CD4-positive, alpha-beta T cell treated with Interleukin-6 for 4 hours (primary cell): ENCODE data around the gene TCEA2.

Source experiments
- DNase-seq: peaks from one replicate; pipeline ENCODE4 v3.0.0-alpha.2; 2020; ENCODE audit warnings: mixed read lengths

Gene TCEA2

DNA sequence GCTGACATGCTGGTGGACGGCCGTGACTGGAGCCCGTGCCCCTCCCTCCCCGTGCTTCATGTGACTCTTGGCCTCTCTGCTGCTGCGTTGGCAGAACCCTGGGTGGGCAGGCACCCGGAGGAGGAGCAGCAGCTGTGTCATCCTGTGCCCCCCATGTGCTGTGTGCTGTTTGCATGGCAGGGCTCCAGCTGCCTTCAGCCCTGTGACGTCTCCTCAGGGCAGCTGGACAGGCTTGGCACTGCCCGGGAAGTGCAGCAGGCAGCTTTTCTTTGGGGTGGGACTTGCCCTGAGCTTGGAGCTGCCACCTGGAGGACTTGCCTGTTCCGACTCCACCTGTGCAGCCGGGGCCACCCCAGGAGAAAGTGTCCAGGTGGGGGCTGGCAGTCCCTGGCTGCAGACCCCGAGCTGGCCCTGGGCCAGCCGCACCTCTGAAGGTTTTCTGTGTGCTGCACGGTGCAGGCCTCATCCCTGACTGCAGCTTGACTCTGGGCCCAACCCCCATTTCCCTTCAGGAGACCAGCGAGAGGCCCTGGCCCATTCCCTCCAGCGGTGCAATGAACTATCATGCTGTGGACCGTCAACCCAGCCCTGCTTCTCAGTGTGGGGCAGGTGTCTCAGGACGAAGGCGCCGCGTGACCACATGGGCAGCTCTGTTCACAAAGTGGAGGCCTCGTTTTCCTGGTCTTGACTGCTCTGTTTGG, 36.2 kb downstream of the TCEA2 start:
- no peak for DNase-seq

DNA sequence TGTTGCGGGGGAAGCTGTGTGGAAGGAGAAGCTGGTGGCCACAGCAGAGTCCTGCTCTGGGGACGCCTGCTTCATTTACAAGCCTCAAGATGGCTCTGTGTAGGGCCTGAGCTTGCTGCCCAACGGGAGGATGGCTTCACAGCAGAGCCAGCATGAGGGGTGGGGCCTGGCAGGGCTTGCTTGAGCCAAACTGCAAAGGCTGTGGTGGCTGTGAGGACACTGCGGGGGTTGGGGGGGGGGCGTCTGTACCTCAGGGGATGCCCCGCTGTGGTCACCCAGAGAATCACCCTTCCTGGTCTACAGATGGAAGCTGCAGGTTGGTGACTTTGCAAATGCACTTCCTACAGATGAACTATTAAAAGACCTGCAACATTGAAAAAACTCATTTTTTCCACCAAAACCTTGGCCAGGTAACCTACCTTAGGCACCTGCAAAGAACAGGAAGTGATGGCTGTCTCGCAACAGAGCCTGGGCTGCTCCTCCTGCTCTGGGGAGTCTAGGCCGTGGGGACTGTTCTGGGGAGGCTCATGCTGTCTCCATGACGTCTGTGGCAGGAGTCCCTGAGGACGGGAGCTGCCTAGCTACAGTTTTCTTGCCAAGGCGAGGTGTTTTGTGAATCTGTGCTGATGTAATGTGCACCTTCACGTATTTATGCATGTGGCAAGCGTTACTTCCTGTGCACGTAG, 37.0 kb downstream of the TCEA2 start:
- no peak for DNase-seq

DNA sequence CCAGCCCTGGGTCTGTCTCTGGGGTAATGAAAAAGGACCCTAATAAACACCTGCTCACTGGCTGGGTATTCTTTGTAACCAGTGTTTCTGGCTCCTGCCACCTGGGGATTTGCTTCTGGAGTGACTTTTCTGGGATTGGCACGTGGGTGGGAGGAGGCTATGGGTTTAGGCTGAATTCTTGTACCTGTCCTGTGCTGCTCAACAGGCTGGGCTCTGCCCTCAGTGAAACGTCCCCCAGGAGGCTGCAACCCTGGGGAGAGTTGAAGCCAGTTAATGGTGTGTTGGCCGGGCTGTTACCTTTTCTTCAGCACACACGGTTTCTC, 37.5 kb downstream of the TCEA2 start:
- no peak for DNase-seq

DNA sequence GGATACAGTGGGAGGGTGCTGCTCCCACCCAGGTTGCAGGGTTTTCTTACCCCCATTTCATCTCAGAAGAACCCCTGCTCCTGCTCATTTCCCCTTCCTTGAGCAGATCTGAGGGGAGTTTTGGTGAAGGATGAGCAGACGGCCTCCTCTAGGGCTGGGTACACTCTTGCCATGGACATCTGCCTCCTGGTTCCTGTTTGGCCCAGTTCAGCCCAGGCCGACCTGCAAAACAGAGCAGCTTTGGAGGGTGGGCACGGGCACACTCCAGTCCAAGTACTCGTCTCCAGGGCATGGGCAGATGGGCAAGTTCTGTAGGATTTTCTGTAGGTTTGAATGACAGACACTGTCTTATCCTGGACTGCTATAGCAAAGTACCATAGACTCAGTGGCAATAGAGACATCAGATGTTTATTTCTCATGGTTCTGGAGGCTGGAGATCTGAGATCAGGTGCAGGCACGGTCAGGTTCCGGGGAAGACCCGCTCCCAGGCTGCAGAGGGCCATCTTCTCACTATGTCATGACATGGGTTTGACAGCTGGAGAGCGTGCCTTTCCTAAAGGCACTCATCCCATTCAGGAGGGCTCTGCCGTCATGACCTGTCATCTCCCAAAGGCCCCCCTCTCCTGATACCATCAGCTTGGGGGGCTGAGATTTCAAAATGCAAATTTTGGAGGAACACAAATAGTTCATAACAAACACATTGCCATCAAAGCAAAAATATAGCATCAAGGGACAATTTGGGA, 38.1 kb downstream of the TCEA2 start:
- DNase-seq: no peak

DNA sequence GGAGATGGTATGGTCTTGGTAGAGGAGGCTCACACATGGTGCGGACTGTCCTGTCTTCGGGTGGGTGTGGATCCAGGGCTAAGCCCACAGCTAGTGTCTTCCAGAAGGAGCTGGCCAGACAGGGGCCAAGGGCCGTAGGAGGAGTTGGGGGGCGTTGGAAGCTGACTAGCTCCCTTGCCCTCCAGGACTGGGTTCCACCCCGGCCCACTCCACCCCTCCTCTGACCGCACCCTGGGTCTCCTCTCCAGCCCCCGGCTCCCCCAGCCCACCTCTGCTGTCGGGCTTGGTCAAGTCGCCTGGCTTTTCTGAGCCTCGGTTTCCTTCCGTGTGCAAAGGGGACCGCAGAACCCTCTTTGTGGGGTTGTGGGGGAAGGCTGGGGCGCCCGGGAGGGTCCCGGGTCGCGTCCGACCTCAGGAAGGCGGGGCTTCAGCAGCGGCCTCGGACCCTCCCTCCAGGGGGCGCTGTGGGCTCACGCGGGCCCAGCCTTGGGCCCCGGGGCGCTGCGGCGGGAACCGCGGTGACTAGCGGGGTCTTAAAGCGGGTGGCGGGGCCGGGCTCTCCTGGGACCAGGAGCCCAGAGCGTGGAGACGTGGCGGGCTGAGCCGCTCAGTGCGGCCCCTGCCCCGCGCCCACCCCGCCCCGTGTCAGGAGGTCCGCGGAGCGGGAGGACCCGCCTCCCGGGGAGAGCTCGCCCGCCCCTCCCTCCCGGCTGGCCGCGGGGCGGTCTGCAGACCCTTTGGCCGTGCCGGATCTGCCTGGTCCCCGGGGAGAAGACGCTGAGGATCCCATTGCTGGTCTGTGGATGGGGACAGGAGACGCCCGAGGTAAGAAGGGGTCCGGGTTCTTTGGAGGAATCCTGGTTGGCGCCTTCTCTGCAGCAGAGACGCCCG, 39.0 kb downstream of the TCEA2 start:
- peak; percentile 75 for DNase-seq

DNA sequence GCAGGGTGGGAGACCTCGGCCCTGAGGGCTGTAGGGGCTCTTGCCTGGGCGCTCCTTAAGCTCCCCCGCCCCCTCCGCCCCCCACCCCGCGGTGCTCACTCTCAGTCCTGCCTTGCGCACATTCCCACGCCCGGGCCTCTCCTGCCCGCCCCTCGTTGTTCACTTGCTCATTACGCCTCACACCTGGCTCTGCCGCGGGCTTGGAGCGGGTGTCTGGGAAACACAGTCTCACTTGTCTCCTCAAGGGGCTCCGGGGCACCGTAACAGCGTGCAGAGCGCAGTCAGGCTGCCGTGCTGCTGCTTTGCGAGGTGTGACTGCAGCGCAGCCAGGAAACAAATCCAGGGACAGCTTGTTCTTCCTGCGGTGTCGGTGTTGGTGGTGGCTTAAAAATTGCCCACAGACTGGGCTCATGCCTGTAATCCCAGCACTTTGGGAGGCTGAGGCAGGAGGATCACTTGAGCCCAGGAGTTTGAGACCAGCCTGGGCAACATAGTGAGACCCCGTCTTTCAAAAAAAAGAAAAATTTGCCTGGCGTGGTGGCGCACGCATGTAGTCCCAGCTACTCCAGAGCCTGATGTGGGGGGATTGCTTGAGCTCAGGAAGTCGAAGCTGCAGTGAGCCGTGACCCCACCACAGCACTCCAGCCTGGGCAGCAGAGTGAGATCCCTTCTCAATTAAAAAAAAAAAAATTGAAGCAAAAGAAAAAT, 39.8 kb downstream of the TCEA2 start:
- no peak for DNase-seq

DNA sequence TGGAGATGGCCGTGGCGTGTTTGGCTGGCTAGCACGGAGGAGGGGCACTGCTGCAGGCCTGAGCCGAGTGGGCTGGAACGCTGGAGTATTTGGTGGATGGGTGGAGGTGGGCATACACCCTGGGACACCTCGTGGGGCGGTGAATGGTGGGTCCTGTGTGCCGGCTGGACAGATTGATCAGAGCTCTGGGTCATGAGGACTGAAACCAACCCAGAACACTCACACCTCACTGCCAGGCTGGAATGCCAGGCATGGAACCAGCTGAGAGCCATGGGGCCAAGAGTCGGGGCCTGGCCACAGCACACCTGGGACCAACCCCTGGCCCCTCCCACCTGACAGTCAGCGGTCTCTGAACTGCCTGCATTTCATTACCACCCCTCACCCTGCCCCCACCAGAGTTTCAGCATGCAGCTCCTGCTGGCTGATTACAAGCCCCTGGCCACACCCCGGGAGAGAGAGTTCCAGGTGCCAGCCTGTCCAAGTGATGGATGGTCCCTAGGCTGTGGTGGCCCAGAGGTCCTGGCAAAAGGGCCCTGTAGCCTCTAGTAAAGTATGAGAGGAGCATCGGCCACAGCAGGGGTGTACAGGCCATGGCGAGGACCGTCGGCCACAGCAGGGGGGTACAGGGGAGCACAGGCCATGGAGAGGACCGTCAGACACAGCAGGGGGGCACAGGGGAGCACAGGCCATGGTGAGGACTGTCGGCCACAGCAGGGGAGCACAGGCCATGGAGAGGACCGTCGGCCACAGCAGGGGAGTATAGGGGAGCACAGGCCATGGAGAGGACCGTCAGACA, 41.1 kb downstream of the TCEA2 start:
- no peak for DNase-seq

DNA sequence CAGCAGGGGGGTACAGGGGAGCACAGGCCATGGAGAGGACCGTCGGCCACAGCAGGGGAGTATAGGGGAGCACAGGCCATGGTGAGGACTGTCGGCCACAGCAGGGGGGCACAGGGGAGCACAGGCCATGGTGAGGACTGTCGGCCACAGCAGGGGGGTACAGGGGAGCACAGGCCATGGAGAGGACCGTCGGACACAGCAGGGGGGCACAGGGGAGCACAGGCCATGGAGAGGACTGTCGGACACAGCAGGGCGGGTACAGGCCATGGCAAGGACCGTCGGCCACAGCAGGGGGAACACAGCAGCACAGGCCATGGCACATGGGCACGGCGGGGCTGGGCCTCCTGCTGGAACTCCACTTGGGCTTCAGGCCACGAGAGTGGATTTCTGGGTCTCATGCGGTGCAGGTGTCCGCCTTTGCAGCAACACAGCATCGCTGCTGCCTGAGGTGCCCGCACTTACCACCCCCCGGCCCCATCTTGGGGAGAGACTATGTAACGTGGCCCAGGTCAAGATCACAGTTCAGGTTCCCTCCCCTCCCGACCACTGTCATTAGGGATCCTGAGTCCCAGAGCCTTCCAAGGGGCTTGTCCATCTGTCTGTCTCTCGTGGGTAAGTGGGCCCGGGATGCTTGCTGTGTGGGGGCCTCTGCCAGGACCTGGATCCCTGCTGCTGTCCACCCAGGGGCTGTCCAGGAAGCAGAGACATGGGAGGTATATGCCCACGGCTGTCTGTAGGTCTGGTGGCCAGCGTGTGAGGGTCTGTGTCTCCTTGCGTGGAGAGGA, 41.9 kb downstream of the TCEA2 start:
- no peak for DNase-seq

DNA sequence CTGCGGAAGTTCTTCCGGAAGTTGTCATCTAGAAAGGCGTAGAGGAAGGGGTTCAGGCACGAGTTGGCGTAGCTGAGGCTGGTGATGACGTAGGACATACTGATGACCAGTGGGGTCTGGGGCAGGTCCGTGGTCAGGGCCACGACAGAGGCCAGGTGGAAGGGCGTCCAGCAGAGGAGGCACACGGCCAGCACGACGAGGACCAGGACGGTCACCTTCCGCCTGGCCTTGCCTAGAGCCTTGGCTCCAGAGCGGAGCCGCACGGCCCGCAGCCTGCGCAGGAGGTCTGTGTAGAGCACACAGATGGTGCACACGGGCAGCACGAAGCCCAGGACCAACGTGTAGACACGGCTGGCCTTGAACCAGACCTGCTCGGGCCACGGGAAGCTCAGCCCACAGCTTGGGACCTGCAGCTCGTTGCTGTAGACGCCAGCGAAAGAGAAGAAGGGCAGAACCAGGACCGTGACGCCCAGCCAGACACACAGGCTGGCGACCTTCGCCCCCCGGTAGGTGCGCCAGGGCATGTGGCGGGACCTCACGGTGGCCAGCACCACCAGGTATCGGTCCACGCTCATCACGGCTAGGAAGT, 42.9 kb downstream of the TCEA2 start:
- DNase-seq: no peak

DNA sequence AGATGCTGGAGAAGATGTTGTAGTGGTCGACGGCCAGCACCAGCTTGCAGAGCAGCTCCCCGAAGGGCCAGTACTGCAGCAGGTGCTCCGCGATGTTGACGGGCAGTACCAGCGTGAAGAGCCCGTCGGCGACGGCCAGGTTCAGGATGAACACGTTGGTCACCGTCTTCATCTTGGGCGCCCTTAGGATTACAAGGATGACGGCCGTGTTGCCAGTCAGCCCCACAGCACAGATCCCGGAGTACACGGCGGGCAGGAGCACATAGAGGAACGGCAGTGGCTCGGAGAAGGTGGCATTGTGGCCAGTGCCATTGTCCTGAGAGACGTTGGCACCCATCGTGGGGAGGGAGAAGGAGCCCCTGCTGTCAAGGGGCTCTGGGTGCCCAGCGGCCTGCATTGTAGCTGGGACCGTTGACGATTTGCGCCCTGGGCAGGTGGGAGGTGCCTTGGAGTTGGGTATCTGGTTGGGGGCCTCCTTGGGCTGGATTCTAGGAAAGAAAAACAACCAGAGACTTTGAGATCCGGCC, 43.5 kb downstream of the TCEA2 start:
- no peak for DNase-seq

DNA sequence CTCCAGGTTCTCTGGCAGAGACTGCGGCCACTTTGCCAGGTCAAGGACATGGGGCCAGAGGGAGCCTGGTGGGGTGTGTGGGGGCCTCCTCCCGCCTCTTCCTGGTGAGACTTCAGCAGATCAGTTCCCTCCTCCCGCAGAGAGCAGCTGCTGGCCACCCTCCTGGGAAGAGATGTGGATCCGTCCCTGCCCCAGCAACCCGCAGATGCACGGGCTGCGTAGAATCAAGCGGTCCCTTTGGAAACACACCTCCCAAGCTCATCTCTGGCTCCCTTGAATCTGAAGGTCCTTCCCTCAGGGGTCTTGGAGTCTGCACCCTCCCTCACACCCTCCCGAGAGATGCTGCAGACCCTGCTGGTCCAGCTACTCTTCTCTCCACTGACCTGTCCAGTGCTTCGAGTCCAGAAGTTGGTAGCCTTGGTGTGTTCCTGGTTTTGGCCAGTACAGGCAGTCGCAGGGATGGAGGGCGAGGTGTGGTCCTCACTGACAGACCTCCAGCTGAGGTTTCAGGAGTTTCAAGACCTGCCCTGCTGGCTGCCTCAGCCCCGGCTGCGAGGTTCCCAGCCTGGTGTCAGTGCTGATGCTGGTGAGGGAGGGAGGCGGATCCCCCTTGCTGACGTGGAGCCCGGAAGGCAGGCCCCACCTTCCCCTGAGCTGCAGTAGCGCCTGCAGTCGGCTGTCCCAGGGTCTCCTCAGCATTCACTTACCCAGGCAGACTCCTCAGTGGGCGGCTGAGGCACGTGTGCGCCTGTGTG, 44.2 kb downstream of the TCEA2 start, which contains the start of gene NPBWR2:
TSS of gene NPBWR2 (minus strand) at position 585 of the 755 bp plus-strand sequence. CDS start 734 bp downstream, outside the sequence.
- DNase-seq: peak; percentile 33

DNA sequence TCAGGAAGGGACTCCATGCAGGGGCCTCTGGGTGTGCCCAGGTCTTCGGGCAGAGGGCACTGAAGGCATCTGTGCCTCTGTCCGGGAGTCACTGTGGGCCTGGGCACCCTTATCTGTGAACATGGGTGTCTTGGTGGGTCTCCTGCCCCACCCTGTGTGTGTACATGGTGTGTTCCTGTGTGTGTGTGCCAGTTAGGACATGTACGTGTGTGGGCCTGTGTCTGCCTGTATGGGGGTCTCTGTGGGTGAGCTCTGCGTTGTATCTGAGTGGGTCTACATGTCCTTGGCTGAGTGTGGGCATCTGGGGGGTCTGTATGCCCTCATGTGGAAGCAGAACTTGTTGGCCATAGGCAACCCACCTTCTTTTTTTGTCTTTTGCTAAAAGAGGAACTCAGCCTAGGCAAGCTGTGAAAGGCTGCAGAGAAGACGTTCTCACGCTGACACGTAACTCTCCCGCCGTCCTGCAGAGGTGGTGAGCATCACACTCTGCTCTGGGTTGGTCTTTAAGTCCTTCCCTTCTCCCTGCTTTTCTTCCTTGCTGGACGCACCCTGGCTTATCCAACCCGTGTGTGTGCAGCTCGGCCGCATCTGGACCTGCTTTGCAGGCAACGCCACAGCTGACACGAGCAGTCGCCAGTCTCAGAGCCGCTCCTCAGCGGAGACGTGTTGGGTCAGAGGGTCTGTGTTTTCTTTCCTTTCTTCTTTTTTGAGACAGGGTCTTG, 44.9 kb downstream of the TCEA2 start:
- no peak for DNase-seq

DNA sequence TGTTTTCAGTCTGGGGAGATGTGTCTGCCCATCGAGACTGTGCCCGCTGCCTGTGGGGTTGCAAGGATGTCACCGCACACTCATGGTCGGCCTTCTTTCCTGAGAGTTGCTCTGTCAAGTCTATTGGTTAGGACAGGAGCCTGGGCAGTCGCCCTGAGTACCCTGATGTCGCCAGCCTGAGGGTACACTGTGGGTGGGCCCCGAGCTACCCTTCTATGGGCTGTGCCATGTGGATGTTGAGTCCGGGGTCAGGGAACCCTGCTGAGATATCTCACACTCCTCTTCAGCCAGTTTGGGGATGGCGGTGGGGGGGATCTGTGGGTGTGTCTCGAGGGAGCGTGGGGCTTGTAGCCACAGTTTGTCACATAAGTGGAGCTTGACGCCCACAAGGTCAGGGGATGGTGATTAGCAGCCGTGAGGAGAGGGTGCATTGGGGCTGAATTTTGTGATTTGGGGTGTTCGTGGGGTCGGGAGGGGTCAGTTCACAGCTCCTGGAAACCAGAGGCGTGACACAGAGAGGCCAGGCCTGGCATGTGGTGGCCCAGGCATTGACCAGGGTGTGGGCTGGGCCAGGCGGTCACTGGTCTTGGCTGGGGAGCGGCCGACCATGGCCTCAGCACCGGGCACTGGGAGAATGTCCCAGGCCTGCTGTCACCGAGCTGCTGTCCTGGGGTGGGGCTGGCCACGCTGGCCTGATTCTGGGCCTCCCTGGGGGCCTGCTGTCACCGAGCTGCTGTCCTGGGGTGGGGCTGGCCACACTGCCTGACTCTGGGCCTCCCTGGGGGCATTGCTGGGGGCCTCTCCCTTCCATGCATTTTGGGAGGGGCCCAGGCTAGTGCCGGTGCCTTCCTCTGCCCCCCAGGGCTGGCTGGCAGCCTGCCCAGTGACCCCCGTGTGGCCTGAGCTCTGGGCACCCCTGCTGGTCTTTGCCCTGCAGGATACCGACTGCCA, 46.0 kb downstream of the TCEA2 start:
- no peak for DNase-seq

DNA sequence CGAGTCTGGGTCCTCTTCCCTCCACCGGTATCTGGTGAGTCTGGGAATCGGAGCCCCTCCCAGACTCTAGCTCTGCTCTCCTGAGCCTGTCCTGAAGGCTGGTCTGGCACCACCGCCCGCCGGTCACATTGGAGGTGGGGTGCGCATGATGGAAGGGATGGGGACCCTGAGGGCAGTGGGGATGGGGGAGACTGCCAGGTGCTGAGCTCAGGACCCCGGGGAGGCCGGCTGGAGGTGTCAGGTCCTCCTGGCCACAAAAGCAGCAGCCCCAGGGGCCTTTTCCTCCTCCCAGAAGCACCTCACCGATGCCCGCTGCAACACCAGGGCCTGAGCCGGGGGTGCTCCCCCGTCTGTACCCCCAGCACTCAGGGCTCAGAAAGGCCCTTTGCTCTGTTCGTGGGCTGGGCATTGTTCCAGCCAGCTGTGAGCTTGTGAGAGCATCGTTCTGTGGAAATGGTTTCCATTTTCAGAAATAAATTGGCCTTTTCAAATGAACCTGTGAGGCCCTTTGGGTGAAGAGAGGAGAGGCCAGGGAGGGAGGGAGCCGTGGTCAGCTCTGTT, 46.9 kb downstream of the TCEA2 start:
- no peak for DNase-seq

DNA sequence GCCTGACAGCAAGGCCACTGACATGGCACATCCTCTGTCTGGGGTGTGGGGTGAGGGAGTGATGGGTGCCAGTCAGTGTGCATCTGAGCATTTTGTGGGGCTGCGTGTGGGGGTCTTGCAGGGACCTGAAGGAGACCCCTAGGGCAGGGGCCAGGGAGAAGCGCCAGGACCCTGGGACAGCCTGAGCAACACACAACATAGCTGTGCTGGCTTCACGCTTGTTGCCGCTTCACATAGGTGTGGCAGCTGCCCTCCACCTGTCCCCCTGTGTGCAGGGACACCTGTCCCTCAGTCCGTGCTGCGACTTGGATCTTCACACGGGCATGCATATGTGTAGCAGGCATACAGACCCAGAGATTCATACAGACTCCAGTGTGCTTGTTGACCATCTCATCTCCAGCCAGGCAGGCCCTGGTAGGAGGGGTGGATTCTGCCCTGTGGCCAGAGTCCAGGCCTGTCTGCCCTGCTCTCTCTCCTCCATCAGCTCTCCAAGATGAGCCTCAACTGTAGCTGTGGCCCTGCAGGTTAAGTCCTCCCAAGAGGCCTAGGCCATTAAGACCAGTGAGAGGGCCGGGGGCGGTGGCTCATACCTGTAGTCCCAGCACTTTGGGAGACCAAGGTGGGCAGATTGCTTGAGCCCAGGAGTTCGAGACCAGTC, 47.5 kb downstream of the TCEA2 start:
- DNase-seq: no peak
